Endodermal cell (in vitro differentiated cells): Measurements from ENCODE around the gene POP5. TPM values are rescaled to one million over a fixed set of nuclear protein-coding genes. Genes with fewer than 3 reads are reported as not detected.

Source experiments
- DNase-seq: peaks from one replicate; pipeline ENCODE4 v3.0.0-alpha.2; 2017
- H3K27ac ChIP-seq: 2 replicates; pipeline ENCODE4 v1.5.1; 2013; ENCODE audit warnings: mild to moderate bottlenecking, low read depth, low read length, moderate library complexity
- H3K27me3 ChIP-seq: 2 replicates; pipeline ENCODE4 v1.6.1; 2013; ENCODE audit warnings: mild to moderate bottlenecking, low read length, moderate library complexity; ENCODE audit not compliant: insufficient read depth, control insufficient read depth, poor library complexity, severe bottlenecking
- H3K36me3 ChIP-seq: 2 replicates; pipeline ENCODE4 v1.7.0; 2013; ENCODE audit warnings: mild to moderate bottlenecking, low read length, moderate library complexity; ENCODE audit not compliant: control insufficient read depth, insufficient read depth
- H3K4me1 ChIP-seq: one replicate; pipeline ENCODE4 v1.7.0; 2013; ENCODE audit warnings: low read length; ENCODE audit not compliant: control insufficient read depth, insufficient read depth
- H3K4me3 ChIP-seq: 2 replicates; pipeline ENCODE4 v1.5.1; 2013; ENCODE audit warnings: mild to moderate bottlenecking, low read length, moderate library complexity
- H3K9ac ChIP-seq: 2 replicates; pipeline ENCODE4 v1.6.1; 2013; ENCODE audit warnings: mild to moderate bottlenecking, low read length, moderate library complexity; ENCODE audit not compliant: poor library complexity, severe bottlenecking; ENCODE audit errors: extremely low read depth
- H3K9me3 ChIP-seq: 2 replicates; pipeline ENCODE4 v1.6.1; 2013; ENCODE audit warnings: mild to moderate bottlenecking, low read length, moderate library complexity; ENCODE audit not compliant: control insufficient read depth
- H3K27ac Mint-ChIP-seq: 2 replicates; pipeline ENCODE4 v1.8.0; 2020; ENCODE audit warnings: mixed read lengths
- H3K27me3 Mint-ChIP-seq: 2 replicates; pipeline ENCODE4 v1.8.0; 2021; ENCODE audit warnings: mild to moderate bottlenecking, mixed read lengths; ENCODE audit not compliant: insufficient read depth
- H3K36me3 Mint-ChIP-seq: 2 replicates; pipeline ENCODE4 v1.8.0; 2020; ENCODE audit warnings: low read depth, mixed read lengths
- H3K4me1 Mint-ChIP-seq: 2 replicates; pipeline ENCODE4 v1.8.0; 2020; ENCODE audit warnings: mixed read lengths
- H3K4me3 Mint-ChIP-seq: 2 replicates; pipeline ENCODE4 v1.8.0; 2020; ENCODE audit warnings: mild to moderate bottlenecking, moderate library complexity, mixed read lengths
- H3K9me3 Mint-ChIP-seq: 2 replicates; pipeline ENCODE4 v1.8.0; 2020; ENCODE audit warnings: mild to moderate bottlenecking, mixed read lengths
- CTCF ChIP-seq: fragments of 200-600 bp; sonication (generic); conservative IDR thresholded peaks from 2 replicates; pipeline ENCODE4 v1.5.0; 2021; ENCODE audit warnings: antibody characterized with exemption, mild to moderate bottlenecking
- WGBS, 2 experiments: methylation state at CpG; one replicate each; pipeline versions ENCODE4 v1.1.5 to v1.1.7; 2013; ENCODE audit warnings: missing lambda C conversion rate in 2 of 2, mixed read lengths in 1 of 2; ENCODE audit not compliant: insufficient coverage in 1 of 2, insufficient read length in 1 of 2; 5-methylcytosine and 5-hydroxymethylcytosine counted together
- total RNA-seq, 2 donors: library from RNA; stranded (reverse); fragmentation: NEBNext Ultra II Directional in 1 of 2; extraction: Animal tissue kit (Norgen Biotek cat#: 25700) in 1 of 2; gene quantifications; 2 replicates in 1 of 2; 3 replicates in 1 of 2; pipeline ENCODE4 v1.2.1, GENCODE V29; 2021

POP5 gene
- total RNA-seq, 2 donors from 2014 or later: 52.5 to 53.0 TPM

- Mint-ChIP-seq H3K27ac (no peak overlapping the region), H3K9me3 (no peaks in the 10 kb centered on the region), H3K4me1 (peaks cover 18% of the 10 kb centered on the region), H3K27me3 (peaks cover 5% of the 10 kb centered on the region), H3K4me3 (no peak overlapping the region), H3K36me3 (no peaks in the 10 kb centered on the region)
- no peak overlapping the region for H3K9ac ChIP-seq
- H3K4me1 ChIP-seq: no peaks in the 10 kb centered on the region
- no peaks in the 10 kb centered on the region for H3K9me3 ChIP-seq
- no peaks in the 10 kb centered on the region for H3K36me3 ChIP-seq
- peak; percentile 76 for DNase-seq
- H3K27ac ChIP-seq: no peak overlapping the region
- no peak for TF ChIP-seq CTCF
- no peak overlapping the region for H3K4me3 ChIP-seq
- 70% methylated on average over 7 to 13 of the region's 13 CpGs for WGBS, 2 experiments
- no peaks in the 10 kb centered on the region for H3K27me3 ChIP-seq
Measured at GRCh38 chr12:120598674-120599463, 17.7 kb upstream of the POP5 start.

GRCh38 chr12:120597861-120598260 is 16.7 kb upstream of the POP5 start:
- H3K27ac Mint-ChIP-seq: no peak overlapping the region
- Histone ChIP-seq H3K36me3 (no peaks in the 10 kb centered on the region), H3K9ac (no peak overlapping the region), H3K27ac (no peak overlapping the region), H3K4me3 (no peak overlapping the region), H3K4me1 (no peaks in the 10 kb centered on the region), H3K9me3 (no peaks in the 10 kb centered on the region), H3K27me3 (no peaks in the 10 kb centered on the region)
- no peak for TF ChIP-seq CTCF
- H3K4me3 Mint-ChIP-seq: no peak overlapping the region
- no peaks in the 10 kb centered on the region for H3K9me3 Mint-ChIP-seq
- no peaks in the 10 kb centered on the region for H3K36me3 Mint-ChIP-seq
- DNase-seq: no peak
- H3K27me3 Mint-ChIP-seq: peaks cover 5% of the 10 kb centered on the region
- WGBS, 2 experiments: 90 to 96% methylated on average over 3 of the region's 3 CpGs
- H3K4me1 Mint-ChIP-seq: peaks cover 18% of the 10 kb centered on the region

- H3K4me1 Mint-ChIP-seq: peaks cover 18% of the 10 kb centered on the region
- 96 to 100% methylated on average over 3 of the region's 3 CpGs for WGBS, 2 experiments
Measured at GRCh38 chr12:120596901-120597300, 15.7 kb upstream of the POP5 start.

More at GRCh38 chr12:120596901-120597300, 15.7 kb upstream of the POP5 start:
- Histone ChIP-seq H3K27ac (no peak overlapping the region), H3K27me3 (no peaks in the 10 kb centered on the region), H3K9ac (no peak overlapping the region), H3K4me3 (no peak overlapping the region), H3K4me1 (no peaks in the 10 kb centered on the region), H3K9me3 (no peaks in the 10 kb centered on the region), H3K36me3 (no peaks in the 10 kb centered on the region)
- Mint-ChIP-seq H3K4me3 (no peak overlapping the region), H3K27me3 (peaks cover 5% of the 10 kb centered on the region), H3K36me3 (no peaks in the 10 kb centered on the region), H3K9me3 (no peaks in the 10 kb centered on the region), H3K27ac (no peak overlapping the region)
- no peak for TF ChIP-seq CTCF
- no peak for DNase-seq
